ENCODE data around the gene EFHD2.

Gene EFHD2

DNA sequence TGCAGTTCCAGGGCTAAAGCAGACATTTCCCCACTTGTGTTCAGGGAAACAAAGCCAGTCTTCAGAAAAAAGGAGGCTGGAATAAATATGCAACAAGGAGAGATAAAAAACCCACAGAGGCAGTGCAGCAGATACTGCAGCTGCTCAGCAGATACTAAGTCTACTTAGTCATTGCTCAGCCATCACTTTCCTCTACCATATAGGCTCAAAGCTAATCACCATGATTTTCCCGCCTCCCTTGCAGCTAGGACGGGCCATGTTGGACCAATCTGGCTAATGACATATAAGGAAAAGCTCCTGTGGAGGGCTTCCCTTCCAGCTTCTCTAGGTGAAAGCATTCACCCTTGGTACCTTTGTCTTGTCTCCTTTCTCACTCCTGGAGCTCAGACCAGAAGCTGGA is 10.0 kb upstream of the EFHD2 start:
- peak overlapping the region; percentile 74 for H3K27ac ChIP-seq
- CTCF ChIA-PET, result no interaction called here
- DNase-seq (ENCODE audit: low spot score), result no peak
- POLR2A ChIA-PET (ENCODE audit: low non-redundant PET), result no interaction called here
- TF ChIP-seq, protein P1, sequence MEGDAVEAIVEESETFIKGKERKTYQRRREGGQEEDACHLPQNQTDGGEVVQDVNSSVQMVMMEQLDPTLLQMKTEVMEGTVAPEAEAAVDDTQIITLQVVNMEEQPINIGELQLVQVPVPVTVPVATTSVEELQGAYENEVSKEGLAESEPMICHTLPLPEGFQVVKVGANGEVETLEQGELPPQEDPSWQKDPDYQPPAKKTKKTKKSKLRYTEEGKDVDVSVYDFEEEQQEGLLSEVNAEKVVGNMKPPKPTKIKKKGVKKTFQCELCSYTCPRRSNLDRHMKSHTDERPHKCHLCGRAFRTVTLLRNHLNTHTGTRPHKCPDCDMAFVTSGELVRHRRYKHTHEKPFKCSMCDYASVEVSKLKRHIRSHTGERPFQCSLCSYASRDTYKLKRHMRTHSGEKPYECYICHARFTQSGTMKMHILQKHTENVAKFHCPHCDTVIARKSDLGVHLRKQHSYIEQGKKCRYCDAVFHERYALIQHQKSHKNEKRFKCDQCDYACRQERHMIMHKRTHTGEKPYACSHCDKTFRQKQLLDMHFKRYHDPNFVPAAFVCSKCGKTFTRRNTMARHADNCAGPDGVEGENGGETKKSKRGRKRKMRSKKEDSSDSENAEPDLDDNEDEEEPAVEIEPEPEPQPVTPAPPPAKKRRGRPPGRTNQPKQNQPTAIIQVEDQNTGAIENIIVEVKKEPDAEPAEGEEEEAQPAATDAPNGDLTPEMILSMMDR (conservative IDR thresholded peaks at IDR 0.05; ENCODE audit: low read depth), result no peak

DNA sequence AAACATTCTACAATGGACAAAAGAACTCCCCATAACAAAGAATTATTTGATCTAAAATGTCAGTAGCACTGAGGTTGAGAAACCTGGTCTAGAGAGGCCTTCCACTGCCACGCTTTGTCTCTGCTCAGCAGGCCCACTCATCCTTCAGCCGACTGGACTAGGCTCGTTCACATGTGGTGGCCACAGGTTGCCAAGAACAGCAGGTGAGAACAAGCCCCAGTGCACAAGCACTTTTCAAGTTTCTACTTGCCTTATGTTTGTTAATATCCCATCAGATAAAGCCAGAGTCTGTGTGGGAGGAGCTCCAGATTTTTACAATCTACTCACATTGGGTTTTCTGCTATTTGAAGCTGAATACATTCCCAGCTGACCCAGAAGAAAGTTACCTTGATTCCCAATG is 9.1 kb upstream of the EFHD2 start:
- POLR2A ChIA-PET (ENCODE audit: low non-redundant PET), result no interaction called here
- peak; percentile 89 for DNase-seq (ENCODE audit: low spot score)
- CTCF ChIA-PET, result interaction anchor here (0.6 to 1.1 kb wide), 4 partner anchors 8 to 77 kb away, joined by 3 to 4 read pairs (median 3); no protein-coding TSS in a partner anchor
- TF ChIP-seq, protein P1 (conservative IDR thresholded peaks at IDR 0.05; ENCODE audit: low read depth), result no peak
- peak overlapping the region; percentile 74 for H3K27ac ChIP-seq

DNA sequence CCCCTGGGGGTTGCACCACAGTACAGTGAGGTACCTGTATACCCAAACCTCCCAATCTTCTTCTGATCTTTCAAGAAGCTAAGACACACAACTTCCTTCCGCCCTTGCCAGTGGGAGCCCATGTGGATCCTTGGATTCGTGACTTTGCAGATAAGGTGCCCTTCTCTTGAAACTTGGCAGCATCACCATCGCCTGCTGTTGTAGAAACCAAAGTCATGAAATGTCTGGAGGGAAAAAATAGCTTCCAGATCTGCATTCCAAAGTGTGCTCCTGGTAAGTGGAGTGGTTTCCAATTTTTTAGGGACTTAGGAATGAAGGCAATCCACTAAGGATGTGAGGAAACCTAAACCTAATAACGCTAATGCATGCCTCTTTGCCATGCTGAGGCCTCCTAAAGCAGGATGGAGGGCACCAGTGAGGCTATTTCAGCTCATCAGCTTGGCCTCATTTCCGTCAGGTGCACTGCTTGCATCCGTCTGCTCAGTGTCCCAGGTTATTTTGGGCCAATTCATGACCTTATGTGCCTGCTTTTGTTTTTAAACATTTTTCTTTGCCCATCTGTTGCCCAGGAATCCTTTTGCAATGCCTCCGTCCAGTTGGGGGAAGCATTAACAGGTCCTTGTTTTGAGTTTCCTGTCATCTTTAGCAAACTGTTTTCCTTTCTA is 8.2 kb upstream of the EFHD2 start:
- CTCF ChIA-PET, result interaction anchor here (0.6 to 1.1 kb wide), 4 partner anchors 9 to 78 kb away, joined by 3 to 4 read pairs (median 3); no protein-coding TSS in a partner anchor
- POLR2A ChIA-PET (ENCODE audit: low non-redundant PET), result no interaction called here
- TF ChIP-seq, protein P1 (conservative IDR thresholded peaks at IDR 0.05; ENCODE audit: low read depth), result no peak
- peak overlapping the region; percentile 74 for H3K27ac ChIP-seq
- DNase-seq (ENCODE audit: low spot score), result no peak

DNA sequence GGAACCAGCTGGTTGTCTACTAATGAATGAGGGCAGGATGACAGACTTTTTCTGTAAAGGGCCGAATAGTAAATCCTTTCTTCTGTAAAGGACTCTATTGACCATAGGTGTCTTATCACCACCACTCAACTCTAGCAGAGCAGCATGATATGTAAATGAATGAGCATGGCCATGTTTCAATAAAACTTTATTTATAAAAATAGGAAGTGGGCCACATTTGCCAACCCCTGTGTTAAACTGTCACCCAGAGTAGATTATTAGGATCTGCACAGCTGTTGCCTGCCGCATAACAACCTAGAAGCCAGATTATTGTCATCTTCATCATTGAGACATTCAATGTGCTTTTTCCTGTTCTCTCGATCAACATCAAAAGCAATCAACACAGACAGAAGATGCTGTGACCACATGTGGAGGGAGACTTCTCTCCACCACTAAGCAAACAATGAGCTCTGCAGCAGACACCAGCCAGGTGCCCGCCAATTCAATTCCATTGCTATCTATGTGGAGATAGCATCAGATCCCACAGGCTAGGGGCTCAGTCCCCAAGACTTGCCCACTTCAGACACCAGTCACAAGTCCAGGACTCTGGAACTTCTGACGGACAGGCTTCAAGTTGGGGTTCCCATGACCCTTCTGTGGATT is 6.8 kb upstream of the EFHD2 start:
- no peak overlapping the region for H3K27ac ChIP-seq
- CTCF ChIA-PET, result no interaction called here
- POLR2A ChIA-PET (ENCODE audit: low non-redundant PET), result no interaction called here
- TF ChIP-seq, protein P1 (conservative IDR thresholded peaks at IDR 0.05; ENCODE audit: low read depth), result no peak
- DNase-seq (ENCODE audit: low spot score), result no peak

DNA sequence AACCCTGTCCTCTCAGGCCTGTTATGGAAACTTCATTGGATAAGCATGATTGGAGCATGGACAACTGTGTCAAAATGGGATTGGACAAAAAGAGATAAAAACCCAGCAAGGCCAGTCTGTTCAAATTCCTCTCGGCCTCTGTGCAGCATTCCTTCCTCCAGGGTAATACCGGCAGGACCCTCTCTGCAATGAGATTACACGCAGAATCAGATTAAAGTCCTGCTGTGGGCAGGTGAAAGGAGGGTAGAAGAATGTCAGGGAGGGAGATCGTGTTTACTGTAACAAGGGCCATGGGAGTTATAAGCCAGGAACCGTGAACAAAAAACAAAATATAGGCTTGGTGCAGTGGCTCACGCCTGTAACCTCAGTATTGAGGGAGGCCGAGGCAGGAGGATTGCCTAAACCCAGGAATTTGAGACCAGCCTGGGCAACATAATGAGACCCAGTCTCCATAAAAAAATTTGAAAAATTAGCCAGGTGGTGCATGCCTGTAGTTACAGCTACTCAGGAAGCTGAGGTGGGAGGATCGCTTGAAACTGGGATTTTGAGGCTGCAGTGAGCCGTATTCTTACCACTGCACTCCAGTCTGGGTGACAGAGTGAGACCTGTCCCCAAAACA is 5.6 kb upstream of the EFHD2 start:
- POLR2A ChIA-PET (ENCODE audit: low non-redundant PET), result no interaction called here
- H3K27ac ChIP-seq, result no peak overlapping the region
- CTCF ChIA-PET, result no interaction called here
- TF ChIP-seq, protein P1 (conservative IDR thresholded peaks at IDR 0.05; ENCODE audit: low read depth), result no peak
- no peak for DNase-seq (ENCODE audit: low spot score)

DNA sequence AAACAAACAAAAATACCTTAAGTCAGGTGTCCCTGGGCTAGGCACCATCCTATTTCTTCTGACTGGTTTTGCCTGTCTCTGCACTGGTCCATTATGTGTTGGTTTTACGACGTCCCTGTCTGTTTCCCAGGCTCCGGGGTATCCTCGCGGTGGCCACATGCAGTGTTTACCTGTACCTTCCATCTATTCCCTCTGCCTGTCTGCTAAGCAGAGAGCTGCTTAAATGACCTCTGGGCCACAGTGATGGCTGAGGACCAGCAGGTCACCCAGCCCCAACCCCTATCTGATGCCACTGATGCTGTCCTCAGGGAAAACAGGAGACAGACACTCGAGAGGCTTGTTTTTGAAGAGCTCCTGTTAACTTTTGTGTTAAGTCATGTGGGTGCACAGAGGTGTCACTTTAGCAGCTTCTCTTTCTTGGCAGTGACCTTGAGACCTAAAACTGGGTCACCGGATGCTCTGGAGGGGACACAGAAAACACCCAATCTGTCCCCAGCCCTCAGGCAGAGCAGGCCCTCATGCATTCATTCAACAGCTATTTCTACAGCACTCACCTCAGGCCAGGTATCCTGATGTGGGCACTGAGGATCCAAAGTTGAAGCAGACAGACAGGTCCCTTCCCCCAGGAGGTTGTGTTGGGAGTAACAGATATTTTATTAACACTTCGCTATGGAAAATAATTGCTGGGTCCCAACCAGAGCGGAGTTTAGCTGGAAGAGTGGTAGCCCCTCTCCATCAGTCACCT is 4.4 kb upstream of the EFHD2 start:
- POLR2A ChIA-PET (ENCODE audit: low non-redundant PET), result interaction anchor here (0.6 kb wide), 1 partner anchor 274 kb away, joined by 3 read pairs; no protein-coding TSS in a partner anchor
- no peak for DNase-seq (ENCODE audit: low spot score)
- no peak overlapping the region for H3K27ac ChIP-seq
- CTCF ChIA-PET, result interaction anchor here (0.5 to 0.6 kb wide), 3 partner anchors 26 to 301 kb away, joined by 3 to 4 read pairs (median 3); no protein-coding TSS in a partner anchor
- TF ChIP-seq, protein P1 (conservative IDR thresholded peaks at IDR 0.05; ENCODE audit: low read depth), result no peak
